HepG2 (cell line): ENCODE data around the gene HOXA9. TPM values are rescaled to one million over a fixed set of nuclear protein-coding genes. Genes with fewer than 3 reads are reported as not detected.

Experiments used
- ATAC-seq: fragments of 200-7000 bp; cut with Tn5 transposase; 3 replicates; pipeline ENCODE4 v1.9.1; 2020; ENCODE audit warnings: mild to moderate bottlenecking, moderate library complexity
- BruUV-seq: library from RNA; stranded (reverse); fragments of 400-500 nt; replicated peaks from 2 replicates; lab custom pipeline; 2021; lab: Mats Ljungman, UMichigan
- CTCF ChIA-PET: fragments of 300-600 bp; formaldehyde crosslinking; extraction: SDS; loops from one replicate; lab custom pipeline; 2021; ENCODE audit warnings: low total read pairs, inconsistent platforms, low intra/inter-chr PET ratio; lab: Yijun Ruan, JAX
- POLR2A ChIA-PET: fragments of 350-600 bp; sonication (Branson Sonifier 250); formaldehyde crosslinking; loops from one replicate; lab custom pipeline; 2020; ENCODE audit warnings: antibody characterized with exemption, inconsistent platforms; lab: Yijun Ruan, JAX
- DNase-seq: peaks from one replicate; pipeline ENCODE4 v3.0.0-alpha.2; 2015; ENCODE audit warnings: low spot score
- FAIRE-seq: peaks from 3 replicates; lab custom pipeline; 2011; peaks lifted over from hg19 to GRCh38; lab: Jason Lieb, UNC
- H2AFZ ChIP-seq: one replicate; pipeline ENCODE4 v1.6.1; 2011; ENCODE audit warnings: low read length, inconsistent platforms
- H3K27ac ChIP-seq: fragments of 300-600 bp; 3 replicates; pipeline ENCODE4 v1.8.0; 2011; ENCODE audit warnings: mixed run types, mild to moderate bottlenecking, mixed read lengths, low read length, inconsistent platforms; ENCODE audit not compliant: insufficient read depth; ENCODE audit errors: extremely low read length
- H3K27me3 ChIP-seq, 2 experiments: fragments of 200-600 bp in 1 of 2; 2 replicates in 1 of 2; 3 replicates in 1 of 2; pipeline versions ENCODE4 v1.6.0 to v1.8.0; 2011; ENCODE audit warnings: low read length in 2 of 2, mild to moderate bottlenecking in 2 of 2, moderate library complexity in 2 of 2, inconsistent platforms in 1 of 2; ENCODE audit not compliant: insufficient read depth in 2 of 2, control insufficient read depth in 1 of 2
- H3K36me3 ChIP-seq, 2 experiments: fragments of 200-600 bp in 1 of 2; replicated peaks in 1 of 2; 2 replicates in 1 of 2; 3 replicates in 1 of 2; pipeline versions ENCODE4 v1.5.1 to v1.8.0; 2011; ENCODE audit warnings: low read length in 2 of 2, inconsistent platforms in 1 of 2; ENCODE audit not compliant: insufficient read depth in 2 of 2, control insufficient read depth in 1 of 2
- H3K4me1 ChIP-seq: 2 replicates; pipeline ENCODE4 v1.5.1; 2012; ENCODE audit warnings: low read length, inconsistent platforms; ENCODE audit not compliant: insufficient read depth
- H3K4me2 ChIP-seq: 2 replicates; pipeline ENCODE4 v1.6.0; 2011; ENCODE audit warnings: low read depth, low read length, inconsistent platforms
- H3K4me3 ChIP-seq, 3 experiments: fragments of 200-600 bp in 1 of 3; sonication (generic), shearing (Covaris generic) in 1 of 3; replicated peaks in 1 of 3; 2 replicates each; pipeline ENCODE4 v1.5.1; 2011 to 2016; ENCODE audit warnings: low read length in 3 of 3, inconsistent platforms in 2 of 3, low read depth in 2 of 3, mild to moderate bottlenecking in 2 of 3, control low read depth in 1 of 3, mixed read lengths in 1 of 3; ENCODE audit not compliant: insufficient read depth in 1 of 3
- H3K79me2 ChIP-seq: one replicate; pipeline ENCODE4 v1.6.1; 2011; ENCODE audit warnings: low read length, inconsistent platforms; ENCODE audit not compliant: insufficient read depth
- H3K9ac ChIP-seq: 2 replicates; pipeline ENCODE4 v1.6.0; 2011; ENCODE audit warnings: mild to moderate bottlenecking, low read depth, low read length, inconsistent platforms; ENCODE audit not compliant: insufficient read depth
- H3K9me3 ChIP-seq: 2 replicates; pipeline ENCODE4 v1.5.1; 2012; ENCODE audit warnings: mild to moderate bottlenecking, low read length
- H4K20me1 ChIP-seq: 2 replicates; pipeline ENCODE4 v1.6.0; 2011; ENCODE audit warnings: inconsistent platforms, mild to moderate bottlenecking, low read length, moderate library complexity; ENCODE audit not compliant: insufficient read depth
- BCLAF1 ChIP-seq: fragments of 450-650 bp; IDR thresholded peaks from 2 replicates; pipeline ENCODE4 v1.6.1; 2017; ENCODE audit warnings: mild to moderate bottlenecking
- ISX ChIP-seq: sonication (generic); formaldehyde crosslinking; conservative IDR thresholded peaks from 2 replicates; pipeline ENCODE4 v1.5.0; 2020; ENCODE audit warnings: missing genetic modification reagents
- JUN ChIP-seq: sonication (generic); formaldehyde crosslinking; IDR thresholded peaks from 2 replicates; pipeline ENCODE4 v1.4.0; 2020; ENCODE audit warnings: mild to moderate bottlenecking, missing genetic modification reagents
- MLLT10 ChIP-seq: sonication (generic); formaldehyde crosslinking; IDR thresholded peaks from 2 replicates; pipeline ENCODE4 v1.4.0; 2020; ENCODE audit warnings: missing genetic modification reagents
- PAWR ChIP-seq: sonication (generic); formaldehyde crosslinking; IDR thresholded peaks from 2 replicates; pipeline ENCODE4 v1.4.0; 2020; ENCODE audit warnings: missing genetic modification reagents, mild to moderate bottlenecking, borderline replicate concordance
- PHF21A ChIP-seq: sonication (generic); formaldehyde crosslinking; IDR thresholded peaks from 2 replicates; pipeline ENCODE4 v1.5.0; 2020; ENCODE audit warnings: mild to moderate bottlenecking, missing genetic modification reagents
- PHF8 ChIP-seq: sonication (generic); formaldehyde crosslinking; IDR thresholded peaks from 2 replicates; pipeline ENCODE4 v1.5.0; 2020; ENCODE audit warnings: missing genetic modification reagents
- TOE1 ChIP-seq: sonication (generic); formaldehyde crosslinking; IDR thresholded peaks from 2 replicates; pipeline ENCODE4 v1.4.0; 2020; ENCODE audit warnings: mild to moderate bottlenecking, missing genetic modification reagents
- ZNF609 ChIP-seq: sonication (generic); formaldehyde crosslinking; IDR thresholded peaks from 2 replicates; pipeline ENCODE4 v1.4.0; 2020; ENCODE audit warnings: mild to moderate bottlenecking, missing genetic modification reagents, borderline replicate concordance
- ZNF687 ChIP-seq: sonication (generic); formaldehyde crosslinking; IDR thresholded peaks from 2 replicates; pipeline ENCODE4 v1.5.1; 2020; ENCODE audit warnings: mild to moderate bottlenecking, missing genetic modification reagents, moderate library complexity
- ZNF7 ChIP-seq: IDR thresholded peaks from 2 replicates; pipeline ENCODE4 v1.6.1; 2016; ENCODE audit warnings: missing biosample characterization, missing genetic modification reagents
- ZNF883 ChIP-seq: sonication (generic); formaldehyde crosslinking; IDR thresholded peaks from 2 replicates; pipeline ENCODE4 v1.5.1; 2020; ENCODE audit warnings: mild to moderate bottlenecking, missing genetic modification reagents; ENCODE audit errors: not compliant biosample characterization
- WGBS: methylation state at CpG from one replicate; pipeline ENCODE4 v1.1.6; 2017; ENCODE audit warnings: low lambda C conversion rate; 5-methylcytosine and 5-hydroxymethylcytosine counted together
- in situ Hi-C: cut with HindIII; loops from 2 replicates; pipeline ENCODE4 v1.10.0; 2017; ENCODE audit warnings: low pct_unique_long_range_greater_than_20kb; ENCODE audit not compliant: extremely low pct_ligation_motif_present
- intact Hi-C: fragments of 100-400 bp; cut with micrococcal nuclease; formaldehyde crosslinking; loops from one replicate; pipeline ENCODE4 v1.10.0; 2022; ENCODE audit not compliant: unreplicated experiment
- polyA plus RNA-seq, 8 experiments: library from polyadenylated mRNA; depleted of rRNA in 3 of 8; stranded (reverse) in 7 of 8; unstranded in 1 of 8; fragments of >200 nt; fragmentation: Illumina TruSeq in 4 of 8; extraction: Trizol in 4 of 8; gene quantifications; 2 replicates each; pipeline versions ENCODE4 v1.2.1 to v1.2.3, GENCODE V29; 2011 to 2016; ENCODE audit warnings: low read depth in 4 of 8, missing spikeins in 1 of 8, mixed read lengths in 1 of 8; ENCODE audit not compliant: insufficient read depth in 1 of 8
- total RNA-seq, 5 experiments: library from RNA; depleted of rRNA; stranded (reverse); fragments of >200 nt; fragmentation: Illumina TruSeq; extraction: Trizol; gene quantifications; 2 replicates each; pipeline ENCODE4 v1.2.3, GENCODE V29; 2016; ENCODE audit warnings: low read depth in 1 of 5

The HOXA9 gene
- total and polyA plus RNA-seq, 2 of the 13 experiments (the other 11 are each of a cell fraction or from before 2014, with no cell fraction given) = not detected

GRCh38 chr7:27155816-27156507 is 9.4 kb downstream of the HOXA9 start:
- no peak overlapping the region for H3K9ac ChIP-seq
- BruUV-seq = no TSS peak
- no peak overlapping the region for H2AFZ ChIP-seq
- H3K27ac ChIP-seq = no peak overlapping the region
- H3K36me3 ChIP-seq = no peaks in the 10 kb centered on the region
- WGBS = 74% methylated on average over 55 of the region's 63 CpGs
- no peak for DNase-seq
- no peaks in the 10 kb centered on the region for H3K9me3 ChIP-seq
- H3K4me1 ChIP-seq = peaks cover 33% of the 10 kb centered on the region
- no peaks in the 10 kb centered on the region for H4K20me1 ChIP-seq
- POLR2A ChIA-PET = no interaction called here
- H3K27me3 ChIP-seq = peaks cover 6 to 61% of the 10 kb centered on the region in 2 experiments
- peak overlapping the region; percentile 40 to 48 (median 42); a peak in 5 of 6 replicates for H3K4me3 ChIP-seq
- intact Hi-C loops (no loop called here), in situ Hi-C loops (loop anchor here (5.0 to 25.0 kb wide), 2 partner anchors 789 to 1069 kb away; no protein-coding TSS in a partner anchor)
- CTCF ChIA-PET = no interaction called here
- no peaks in the 10 kb centered on the region for H3K79me2 ChIP-seq
- FAIRE-seq = no peak
- no peak for ATAC-seq
- H3K4me2 ChIP-seq = peak overlapping the region; percentile 60
- TF ChIP-seq TOE1 = no peak
- TF ChIP-seq ZNF883 (CRISPR knock-in tag) = no peak
- TF ChIP-seq ZNF687 (CRISPR knock-in tag) = peak; percentile 45
- TF ChIP-seq ISX (CRISPR knock-in tag) = no peak
- 0 out of 2 replicates have a peak, but pooled peaks have one; percentile 8 for TF ChIP-seq PHF8 (CRISPR knock-in tag)
- no peak for TF ChIP-seq ZNF7 (CRISPR knock-in tag)
- no peak for TF ChIP-seq JUN (CRISPR knock-in tag)
- TF ChIP-seq MLLT10 (CRISPR knock-in tag) = no peak
- TF ChIP-seq PHF21A (CRISPR knock-in tag) = no peak
- TF ChIP-seq BCLAF1 = no peak
- no peak for TF ChIP-seq PAWR (CRISPR knock-in tag)
- TF ChIP-seq ZNF609 = no peak
